ENCODE measurements around the gene HCAR1. TPM values are rescaled to one million over a fixed set of nuclear protein-coding genes. Genes with fewer than 3 reads are reported as not detected.
"Not testable (repeated sequence)": the region's sequence is repeated elsewhere in the genome, so short reads cannot be mapped to it uniquely, and the experiment has no call there.

The HCAR1 gene
- under 1 TPM in 3 of 4 donors, not detected in 1; 0.08 to 0.12 (median 0.11) TPM for total RNA-seq
- 0.20 TPM for polyA plus RNA-seq
- long read RNA-seq, donor 1: 0 reads
- long read RNA-seq, donor 2: 0 reads
- long read RNA-seq, donor 3: 0 reads
- long read RNA-seq, donor 4: 0 reads

- ATAC-seq (peak in 1 of 2 donors; percentile 32), DNase-seq (peak in 2 of 3 donors; percentile 25 to 49)
- Histone ChIP-seq H3K27me3 (ENCODE audit: control insufficient read depth, insufficient read depth) (no peaks in the 10 kb centered on the region), H3K4me1 (ENCODE audit: control insufficient read depth, insufficient read depth, low read length) (no peaks in the 10 kb centered on the region), H3K4me3 (ENCODE audit: low read length) (peak within 1 kb of the TSS; percentile 35), H3K9me3 (ENCODE audit: control insufficient read depth, low read length) (no peaks in the 10 kb centered on the region), H3K27ac (ENCODE audit: low read length) (no peak within 1 kb of the TSS)
- intact Hi-C loops (cut with DNase I): no loop called here
- WGBS: 60% methylated on average over 32 of the region's 32 CpGs
Measured at GRCh38 chr12:122730215-122731014, at the start of gene HCAR1. Gene HCAR1 (minus strand): TSS chr12:122730844. CDS start chr12:122730339, 505 bp downstream.

GRCh38 chr12:122757568-122757967 lies 26.9 kb upstream of the HCAR1 start:
- intact Hi-C loops (cut with DNase I): no loop called here
- Histone ChIP-seq H3K27me3 (ENCODE audit: control insufficient read depth, insufficient read depth) (no peaks in the 10 kb centered on the region), H3K27ac (ENCODE audit: low read length) (no peak overlapping the region), H3K4me1 (ENCODE audit: control insufficient read depth, insufficient read depth, low read length) (no peaks in the 10 kb centered on the region), H3K4me3 (ENCODE audit: low read length) (no peak overlapping the region), H3K9me3 (ENCODE audit: control insufficient read depth, low read length) (no peaks in the 10 kb centered on the region)
- DNase-seq: no peak
- 89% methylated on average over 1 of the region's 1 CpG for WGBS
- ATAC-seq: no peak

GRCh38 chr12:122754790-122755189 lies 24.1 kb upstream of the HCAR1 start:
- intact Hi-C loops (cut with DNase I): loop anchor here in 1 of 4 donors (5.0 kb wide), 1 partner anchor 117 kb away; no protein-coding TSS in a partner anchor
- ATAC-seq (no peak), DNase-seq (no peak)
- no peak overlapping the region for H3K27ac ChIP-seq (ENCODE audit: low read length)
- no peaks in the 10 kb centered on the region for H3K9me3 ChIP-seq (ENCODE audit: control insufficient read depth, low read length)
- no peak overlapping the region for H3K4me3 ChIP-seq (ENCODE audit: low read length)
- H3K4me1 ChIP-seq (ENCODE audit: control insufficient read depth, insufficient read depth, low read length): no peaks in the 10 kb centered on the region
- 95% methylated on average over 1 of the region's 1 CpG for WGBS
- no peaks in the 10 kb centered on the region for H3K27me3 ChIP-seq (ENCODE audit: control insufficient read depth, insufficient read depth)

GRCh38 chr12:122753319-122753650 lies 22.6 kb upstream of the HCAR1 start:
- no peak overlapping the region for H3K27ac ChIP-seq (ENCODE audit: low read length)
- H3K27me3 ChIP-seq (ENCODE audit: control insufficient read depth, insufficient read depth): no peaks in the 10 kb centered on the region
- 7% methylated on average over 5 of the region's 5 CpGs for WGBS
- ATAC-seq (no peak), DNase-seq (no peak)
- H3K4me1 ChIP-seq (ENCODE audit: control insufficient read depth, insufficient read depth, low read length): no peaks in the 10 kb centered on the region
- no peaks in the 10 kb centered on the region for H3K9me3 ChIP-seq (ENCODE audit: control insufficient read depth, low read length)
- peak overlapping the region; percentile 70 for H3K4me3 ChIP-seq (ENCODE audit: low read length)
- intact Hi-C loops (cut with DNase I): loop anchor here in 1 of 4 donors (5.0 kb wide), 1 partner anchor 116 kb away; no protein-coding TSS in a partner anchor

GRCh38 chr12:122752464-122753318 lies 22.0 kb upstream of the HCAR1 start, which contains the start of gene DENR:
Gene DENR (plus strand): TSS chr12:122752824. CDS start chr12:122753702, 878 bp downstream.
- Histone ChIP-seq H3K4me3 (ENCODE audit: low read length) (peak within 1 kb of the TSS; percentile 70), H3K4me1 (ENCODE audit: control insufficient read depth, insufficient read depth, low read length) (no peaks in the 10 kb centered on the region), H3K27ac (ENCODE audit: low read length) (peak within 1 kb of the TSS; percentile 28), H3K27me3 (ENCODE audit: control insufficient read depth, insufficient read depth) (no peaks in the 10 kb centered on the region), H3K9me3 (ENCODE audit: control insufficient read depth, low read length) (no peaks in the 10 kb centered on the region)
- DNase-seq (peak; percentile 98 to 99 (median 99)), ATAC-seq (peak; percentile 98)
- intact Hi-C loops (cut with DNase I): loop anchor here in 1 of 4 donors (5.0 kb wide), 1 partner anchor 115 kb away; no protein-coding TSS in a partner anchor
- WGBS: under 1% methylated on average over 73 of the region's 73 CpGs

- intact Hi-C loops (cut with DNase I): loop anchor here in 1 of 4 donors (5.0 kb wide), 1 partner anchor 114 kb away; no protein-coding TSS in a partner anchor
- ATAC-seq: not testable (repeated sequence)
- 67% methylated on average over 17 of the region's 17 CpGs for WGBS
Measured at GRCh38 chr12:122750781-122751515, 20.3 kb upstream of the HCAR1 start.

GRCh38 chr12:122749569-122750332 lies 19.1 kb upstream of the HCAR1 start:
- ATAC-seq: no peak
- Histone ChIP-seq H3K4me3 (ENCODE audit: low read length) (no peak overlapping the region), H3K4me1 (ENCODE audit: control insufficient read depth, insufficient read depth, low read length) (no peaks in the 10 kb centered on the region), H3K27me3 (ENCODE audit: control insufficient read depth, insufficient read depth) (no peaks in the 10 kb centered on the region), H3K27ac (ENCODE audit: low read length) (no peak overlapping the region), H3K9me3 (ENCODE audit: control insufficient read depth, low read length) (no peaks in the 10 kb centered on the region)
- no peak for DNase-seq
- WGBS: 74% methylated on average over 6 of the region's 6 CpGs
- intact Hi-C loops (cut with DNase I): loop anchor here in 1 of 4 donors (5.0 kb wide), 1 partner anchor 112 kb away; no protein-coding TSS in a partner anchor

More at GRCh38 chr12:122750781-122751515, 20.3 kb upstream of the HCAR1 start:
- H3K9me3 ChIP-seq (ENCODE audit: control insufficient read depth, low read length); H3K4me1 ChIP-seq (ENCODE audit: control insufficient read depth, insufficient read depth, low read length); H3K27ac ChIP-seq (ENCODE audit: low read length); H3K4me3 ChIP-seq (ENCODE audit: low read length); H3K27me3 ChIP-seq (ENCODE audit: control insufficient read depth, insufficient read depth); DNase-seq: not testable (repeated sequence)

- no peak overlapping the region for H3K27ac ChIP-seq (ENCODE audit: low read length)
- no peaks in the 10 kb centered on the region for H3K4me1 ChIP-seq (ENCODE audit: control insufficient read depth, insufficient read depth, low read length)
- intact Hi-C loops (cut with DNase I): no loop called here
Measured at GRCh38 chr12:122747224-122748135, 16.8 kb upstream of the HCAR1 start.

GRCh38 chr12:122743895-122744525 lies 13.4 kb upstream of the HCAR1 start:
- Histone ChIP-seq H3K27me3 (ENCODE audit: control insufficient read depth, insufficient read depth) (no peaks in the 10 kb centered on the region), H3K4me1 (ENCODE audit: control insufficient read depth, insufficient read depth, low read length) (no peaks in the 10 kb centered on the region), H3K4me3 (ENCODE audit: low read length) (no peak overlapping the region), H3K9me3 (ENCODE audit: control insufficient read depth, low read length) (no peaks in the 10 kb centered on the region), H3K27ac (ENCODE audit: low read length) (no peak overlapping the region)
- intact Hi-C loops (cut with DNase I): no loop called here
- peak in 1 of 3 donors; percentile 49 for DNase-seq
- 87% methylated on average over 7 of the region's 7 CpGs for WGBS
- no peak for ATAC-seq

More at GRCh38 chr12:122747224-122748135, 16.8 kb upstream of the HCAR1 start:
- 77% methylated on average over 9 of the region's 9 CpGs for WGBS
- Histone ChIP-seq H3K4me3 (ENCODE audit: low read length) (no peak overlapping the region), H3K9me3 (ENCODE audit: control insufficient read depth, low read length) (no peaks in the 10 kb centered on the region), H3K27me3 (ENCODE audit: control insufficient read depth, insufficient read depth) (no peaks in the 10 kb centered on the region)
- ATAC-seq (no peak), DNase-seq (no peak)

Data from right cardiac atrium (tissue), 5 donors.